DND-41 (cell line): ENCODE results near the gene SECTM1.
"Not testable (repeated sequence)": the region's sequence is repeated elsewhere in the genome, so short reads cannot be mapped to it uniquely, and the experiment has no call there.

Source experiments
- ATAC-seq: fragments of 200-7000 bp; cut with Tn5 transposase; 3 replicates; pipeline ENCODE4 v1.9.1; 2021; ENCODE audit warnings: low read depth; ENCODE audit not compliant: insufficient read depth
- DNase-seq: peaks from one replicate; pipeline ENCODE4 v3.0.0-alpha.2; 2020
- H2AFZ ChIP-seq: 2 replicates; pipeline ENCODE4 v1.6.0; 2012; ENCODE audit warnings: low read depth, low read length
- H3K27ac ChIP-seq: 2 replicates; pipeline ENCODE4 v1.5.1; 2012; ENCODE audit warnings: low read length, inconsistent platforms
- H3K27me3 ChIP-seq: fragments of 200-600 bp; sonication (generic); 2 replicates; pipeline ENCODE4 v1.6.0; 2012; ENCODE audit warnings: low read length, mild to moderate bottlenecking, inconsistent platforms; ENCODE audit not compliant: insufficient read depth, poor library complexity
- H3K36me3 ChIP-seq: 2 replicates; pipeline ENCODE4 v1.5.1; 2012; ENCODE audit warnings: low read length, inconsistent platforms; ENCODE audit not compliant: insufficient read depth
- H3K4me1 ChIP-seq: 2 replicates; pipeline ENCODE4 v1.5.1; 2012; ENCODE audit warnings: mild to moderate bottlenecking, low read length; ENCODE audit not compliant: insufficient read depth
- H3K4me2 ChIP-seq: 2 replicates; pipeline ENCODE4 v1.6.0; 2012; ENCODE audit warnings: mild to moderate bottlenecking, moderate library complexity, low read length, inconsistent platforms; ENCODE audit not compliant: insufficient read depth
- H3K4me3 ChIP-seq, 2 experiments: fragments of 200-600 bp in 1 of 2; shearing (Covaris generic) in 1 of 2; 2 replicates each; pipeline ENCODE4 v1.5.1; 2012 to 2016; ENCODE audit warnings: inconsistent platforms in 2 of 2, low read length in 2 of 2, mild to moderate bottlenecking in 2 of 2, low read depth in 1 of 2, moderate library complexity in 1 of 2
- H3K79me2 ChIP-seq: 2 replicates; pipeline ENCODE4 v1.6.0; 2012; ENCODE audit warnings: low read length, inconsistent platforms; ENCODE audit not compliant: insufficient read depth
- H3K9ac ChIP-seq: 2 replicates; pipeline ENCODE4 v1.6.0; 2012; ENCODE audit warnings: low read depth, mild to moderate bottlenecking, inconsistent platforms, low read length, moderate library complexity
- H3K9me3 ChIP-seq: 2 replicates; pipeline ENCODE4 v1.5.1; 2012; ENCODE audit warnings: low read length, moderate library complexity, mild to moderate bottlenecking, inconsistent platforms; ENCODE audit not compliant: insufficient read depth, severe bottlenecking
- H4K20me1 ChIP-seq: 2 replicates; pipeline ENCODE4 v1.6.0; 2012; ENCODE audit warnings: low read length; ENCODE audit not compliant: insufficient read depth
- CTCF ChIP-seq: IDR thresholded peaks from 2 replicates; pipeline ENCODE4 v1.5.1; 2012; ENCODE audit warnings: borderline replicate concordance, low read length, moderate library complexity, mild to moderate bottlenecking; ENCODE audit not compliant: poor library complexity, severe bottlenecking; ENCODE audit errors: extremely low read depth
- EZH2 ChIP-seq: IDR thresholded peaks from 3 replicates; pipeline ENCODE4 v1.6.1; 2012; ENCODE audit warnings: borderline replicate concordance, low read depth, mild to moderate bottlenecking, moderate library complexity, low read length, inconsistent platforms; ENCODE audit not compliant: severe bottlenecking

Gene SECTM1

GRCh38 chr17:82373731-82374625 lies 40.4 kb upstream of the SECTM1 start:
- no peaks in the 10 kb centered on the region for H3K27me3 ChIP-seq
- no peaks in the 10 kb centered on the region for H3K36me3 ChIP-seq
- no peaks in the 10 kb centered on the region for H3K79me2 ChIP-seq
- DNase-seq (no peak), ATAC-seq (no peak)
- H3K4me3 ChIP-seq, result no peak overlapping the region
- no peaks in the 10 kb centered on the region for H3K4me1 ChIP-seq
- no peak for TF ChIP-seq EZH2
- TF ChIP-seq CTCF, result no peak
- H2AFZ ChIP-seq, result no peak overlapping the region
- no peak overlapping the region for H3K4me2 ChIP-seq
- H3K9me3 ChIP-seq, result no peaks in the 10 kb centered on the region
- H3K9ac ChIP-seq, result no peak overlapping the region
- H3K27ac ChIP-seq, result no peak overlapping the region
- H4K20me1 ChIP-seq, result no peaks in the 10 kb centered on the region

GRCh38 chr17:82373072-82373452 lies 39.5 kb upstream of the SECTM1 start:
- H3K36me3 ChIP-seq, DNase-seq, H3K27ac ChIP-seq, H3K79me2 ChIP-seq, H3K9me3 ChIP-seq, H3K9ac ChIP-seq, H3K4me2 ChIP-seq, H2AFZ ChIP-seq, H3K27me3 ChIP-seq, H3K4me1 ChIP-seq, H4K20me1 ChIP-seq, H3K4me3 ChIP-seq, ATAC-seq: not testable (repeated sequence)

- Histone ChIP-seq H3K9ac (no peak overlapping the region), H3K79me2 (no peaks in the 10 kb centered on the region), H4K20me1 (no peaks in the 10 kb centered on the region), H3K27ac (no peak overlapping the region), H2AFZ (no peak overlapping the region), H3K4me2 (no peak overlapping the region), H3K36me3 (no peaks in the 10 kb centered on the region), H3K4me3 (no peak overlapping the region), H3K9me3 (no peaks in the 10 kb centered on the region), H3K27me3 (no peaks in the 10 kb centered on the region), H3K4me1 (peaks cover 10% of the 10 kb centered on the region; the same call in 1 of the 2 replicates)
- TF ChIP-seq EZH2 (no peak), CTCF (no peak)
- ATAC-seq (no peak), DNase-seq (no peak)
These were observed 38.9 kb upstream of the SECTM1 start for GRCh38 chr17:82372249-82373071.
